Measurements from ENCODE around the gene TBXAS1. TPM values are rescaled to one million over a fixed set of nuclear protein-coding genes. Genes with fewer than 3 reads are reported as not detected.

TBXAS1 gene
- total and polyA plus RNA-seq, 4 donors: 4.1 to 22.4 (median 12.2) TPM

GRCh38 chr7:140009735-140010134, 180.7 kb downstream of the TBXAS1 start:
- no peak for DNase-seq (ENCODE audit: low spot score)

More at GRCh38 chr7:140009735-140010134, 180.7 kb downstream of the TBXAS1 start:
- H3K9ac ChIP-seq (ENCODE audit: low read depth in 1 of 2, low read length in 2 of 2): no peak overlapping the region
- no peaks in the 10 kb centered on the region for H3K9me3 ChIP-seq (ENCODE audit: control insufficient read depth in 4 of 4, low read length in 3 of 4)
- H3K27ac ChIP-seq (ENCODE audit: low read depth in 1 of 2, low read length in 2 of 2): no peak overlapping the region
- no peak overlapping the region for H3K4me3 ChIP-seq (ENCODE audit: low read depth in 1 of 3, low read length in 3 of 3)
- TF ChIP-seq RXRA (IDR thresholded peaks at IDR 0.05) (no peak), HNF4A (conservative IDR thresholded peaks at IDR 0.05) (no peak), FOXA2 (IDR thresholded peaks at IDR 0.05) (no peak), TAF1 (conservative IDR thresholded peaks at IDR 0.05) (no peak), NR2F2 (IDR thresholded peaks at IDR 0.05) (no peak), GABPA (IDR thresholded peaks at IDR 0.05 in 1 of 2, conservative IDR thresholded peaks at IDR 0.05 in 1 of 2) (no peak), SP1 (IDR thresholded peaks at IDR 0.05) (no peak), HNF4G (IDR thresholded peaks at IDR 0.05) (no peak), JUND (IDR thresholded peaks at IDR 0.05) (no peak), EGR1 (IDR thresholded peaks at IDR 0.05; ENCODE audit: low read depth in 2 of 2) (no peak), YY1 (IDR thresholded peaks at IDR 0.05) (no peak), FOXA1 (IDR thresholded peaks at IDR 0.05) (no peak), RAD21 (IDR thresholded peaks at IDR 0.05) (no peak)
- TF ChIP-seq, protein P1, sequence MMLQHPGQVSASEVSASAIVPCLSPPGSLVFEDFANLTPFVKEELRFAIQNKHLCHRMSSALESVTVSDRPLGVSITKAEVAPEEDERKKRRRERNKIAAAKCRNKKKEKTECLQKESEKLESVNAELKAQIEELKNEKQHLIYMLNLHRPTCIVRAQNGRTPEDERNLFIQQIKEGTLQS (IDR thresholded peaks at IDR 0.05): no peak
- TF ChIP-seq, protein P2, sequence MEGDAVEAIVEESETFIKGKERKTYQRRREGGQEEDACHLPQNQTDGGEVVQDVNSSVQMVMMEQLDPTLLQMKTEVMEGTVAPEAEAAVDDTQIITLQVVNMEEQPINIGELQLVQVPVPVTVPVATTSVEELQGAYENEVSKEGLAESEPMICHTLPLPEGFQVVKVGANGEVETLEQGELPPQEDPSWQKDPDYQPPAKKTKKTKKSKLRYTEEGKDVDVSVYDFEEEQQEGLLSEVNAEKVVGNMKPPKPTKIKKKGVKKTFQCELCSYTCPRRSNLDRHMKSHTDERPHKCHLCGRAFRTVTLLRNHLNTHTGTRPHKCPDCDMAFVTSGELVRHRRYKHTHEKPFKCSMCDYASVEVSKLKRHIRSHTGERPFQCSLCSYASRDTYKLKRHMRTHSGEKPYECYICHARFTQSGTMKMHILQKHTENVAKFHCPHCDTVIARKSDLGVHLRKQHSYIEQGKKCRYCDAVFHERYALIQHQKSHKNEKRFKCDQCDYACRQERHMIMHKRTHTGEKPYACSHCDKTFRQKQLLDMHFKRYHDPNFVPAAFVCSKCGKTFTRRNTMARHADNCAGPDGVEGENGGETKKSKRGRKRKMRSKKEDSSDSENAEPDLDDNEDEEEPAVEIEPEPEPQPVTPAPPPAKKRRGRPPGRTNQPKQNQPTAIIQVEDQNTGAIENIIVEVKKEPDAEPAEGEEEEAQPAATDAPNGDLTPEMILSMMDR (IDR thresholded peaks at IDR 0.05; ENCODE audit: low read depth, low read length, missing input control): no peak
- TF ChIP-seq, protein P3, sequence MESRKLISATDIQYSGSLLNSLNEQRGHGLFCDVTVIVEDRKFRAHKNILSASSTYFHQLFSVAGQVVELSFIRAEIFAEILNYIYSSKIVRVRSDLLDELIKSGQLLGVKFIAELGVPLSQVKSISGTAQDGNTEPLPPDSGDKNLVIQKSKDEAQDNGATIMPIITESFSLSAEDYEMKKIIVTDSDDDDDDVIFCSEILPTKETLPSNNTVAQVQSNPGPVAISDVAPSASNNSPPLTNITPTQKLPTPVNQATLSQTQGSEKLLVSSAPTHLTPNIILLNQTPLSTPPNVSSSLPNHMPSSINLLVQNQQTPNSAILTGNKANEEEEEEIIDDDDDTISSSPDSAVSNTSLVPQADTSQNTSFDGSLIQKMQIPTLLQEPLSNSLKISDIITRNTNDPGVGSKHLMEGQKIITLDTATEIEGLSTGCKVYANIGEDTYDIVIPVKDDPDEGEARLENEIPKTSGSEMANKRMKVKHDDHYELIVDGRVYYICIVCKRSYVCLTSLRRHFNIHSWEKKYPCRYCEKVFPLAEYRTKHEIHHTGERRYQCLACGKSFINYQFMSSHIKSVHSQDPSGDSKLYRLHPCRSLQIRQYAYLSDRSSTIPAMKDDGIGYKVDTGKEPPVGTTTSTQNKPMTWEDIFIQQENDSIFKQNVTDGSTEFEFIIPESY (IDR thresholded peaks at IDR 0.05): no peak
- TF ChIP-seq, protein P4, sequence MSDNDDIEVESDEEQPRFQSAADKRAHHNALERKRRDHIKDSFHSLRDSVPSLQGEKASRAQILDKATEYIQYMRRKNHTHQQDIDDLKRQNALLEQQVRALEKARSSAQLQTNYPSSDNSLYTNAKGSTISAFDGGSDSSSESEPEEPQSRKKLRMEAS (IDR thresholded peaks at IDR 0.05): no peak
- TF ChIP-seq, protein P5, sequence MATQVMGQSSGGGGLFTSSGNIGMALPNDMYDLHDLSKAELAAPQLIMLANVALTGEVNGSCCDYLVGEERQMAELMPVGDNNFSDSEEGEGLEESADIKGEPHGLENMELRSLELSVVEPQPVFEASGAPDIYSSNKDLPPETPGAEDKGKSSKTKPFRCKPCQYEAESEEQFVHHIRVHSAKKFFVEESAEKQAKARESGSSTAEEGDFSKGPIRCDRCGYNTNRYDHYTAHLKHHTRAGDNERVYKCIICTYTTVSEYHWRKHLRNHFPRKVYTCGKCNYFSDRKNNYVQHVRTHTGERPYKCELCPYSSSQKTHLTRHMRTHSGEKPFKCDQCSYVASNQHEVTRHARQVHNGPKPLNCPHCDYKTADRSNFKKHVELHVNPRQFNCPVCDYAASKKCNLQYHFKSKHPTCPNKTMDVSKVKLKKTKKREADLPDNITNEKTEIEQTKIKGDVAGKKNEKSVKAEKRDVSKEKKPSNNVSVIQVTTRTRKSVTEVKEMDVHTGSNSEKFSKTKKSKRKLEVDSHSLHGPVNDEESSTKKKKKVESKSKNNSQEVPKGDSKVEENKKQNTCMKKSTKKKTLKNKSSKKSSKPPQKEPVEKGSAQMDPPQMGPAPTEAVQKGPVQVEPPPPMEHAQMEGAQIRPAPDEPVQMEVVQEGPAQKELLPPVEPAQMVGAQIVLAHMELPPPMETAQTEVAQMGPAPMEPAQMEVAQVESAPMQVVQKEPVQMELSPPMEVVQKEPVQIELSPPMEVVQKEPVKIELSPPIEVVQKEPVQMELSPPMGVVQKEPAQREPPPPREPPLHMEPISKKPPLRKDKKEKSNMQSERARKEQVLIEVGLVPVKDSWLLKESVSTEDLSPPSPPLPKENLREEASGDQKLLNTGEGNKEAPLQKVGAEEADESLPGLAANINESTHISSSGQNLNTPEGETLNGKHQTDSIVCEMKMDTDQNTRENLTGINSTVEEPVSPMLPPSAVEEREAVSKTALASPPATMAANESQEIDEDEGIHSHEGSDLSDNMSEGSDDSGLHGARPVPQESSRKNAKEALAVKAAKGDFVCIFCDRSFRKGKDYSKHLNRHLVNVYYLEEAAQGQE (IDR thresholded peaks at IDR 0.05): no peak
- H3K27me3 ChIP-seq (ENCODE audit: control insufficient read depth in 4 of 4, insufficient read depth in 4 of 4, low read length in 3 of 4): no peaks in the 10 kb centered on the region
- peaks cover 3 to 8% (median 6%) of the 10 kb centered on the region in 4 donors for H3K4me1 ChIP-seq (ENCODE audit: control insufficient read depth in 4 of 4, insufficient read depth in 4 of 4, low read length in 3 of 4)
- WGBS: 93% methylated on average over 11 of the region's 11 CpGs
- no peaks in the 10 kb centered on the region for H3K36me3 ChIP-seq (ENCODE audit: control insufficient read depth in 4 of 4, insufficient read depth in 3 of 4, low read depth in 1 of 4, low read length in 3 of 4)

Data from liver (tissue), 9 donors.